HEK293T (cell line): ENCODE results near the gene SSX5.
"Not testable (repeated sequence)": the region's sequence is repeated elsewhere in the genome, so short reads cannot be mapped to it uniquely, and the experiment has no call there.

Source experiments
- ARNT ChIP-seq: fragments of 450-650 bp; IDR thresholded peaks from 2 replicates; pipeline ENCODE4 v1.6.1; 2017; ENCODE audit warnings: mild to moderate bottlenecking
- ELF4 ChIP-seq: fragments of 450-650 bp; IDR thresholded peaks from 2 replicates; pipeline ENCODE4 v1.6.1; 2017; ENCODE audit warnings: antibody characterized with exemption
- FOXA1 ChIP-seq: fragments of 450-650 bp; IDR thresholded peaks from 2 replicates; pipeline ENCODE4 v1.6.1; 2016; ENCODE audit warnings: mild to moderate bottlenecking
- FOXK2 ChIP-seq: fragments of 450-650 bp; IDR thresholded peaks from 2 replicates; pipeline ENCODE4 v1.6.1; 2016; ENCODE audit warnings: mild to moderate bottlenecking
- FOXM1 ChIP-seq: fragments of 450-650 bp; IDR thresholded peaks from 2 replicates; pipeline ENCODE4 v1.6.1; 2017; ENCODE audit warnings: mild to moderate bottlenecking, borderline replicate concordance
- HDGF ChIP-seq: fragments of 450-650 bp; IDR thresholded peaks from 2 replicates; pipeline ENCODE4 v1.6.1; 2017; ENCODE audit warnings: antibody characterized with exemption, borderline replicate concordance
- L3MBTL2 ChIP-seq: fragments of 450-650 bp; conservative IDR thresholded peaks from 2 replicates; pipeline ENCODE4 v1.6.1; 2016; ENCODE audit warnings: mild to moderate bottlenecking
- LEF1 ChIP-seq: fragments of 450-650 bp; IDR thresholded peaks from 2 replicates; pipeline ENCODE4 v1.6.1; 2017; ENCODE audit warnings: mild to moderate bottlenecking, borderline replicate concordance
- NFRKB ChIP-seq: fragments of 450-650 bp; IDR thresholded peaks from 2 replicates; pipeline ENCODE4 v1.6.1; 2016; ENCODE audit warnings: mild to moderate bottlenecking, moderate library complexity
- SP1 ChIP-seq: fragments of 450-650 bp; IDR thresholded peaks from 2 replicates; pipeline ENCODE4 v1.6.1; 2017
- SUZ12 ChIP-seq: fragments of 450-650 bp; IDR thresholded peaks from 2 replicates; pipeline ENCODE4 v1.6.1; 2016; ENCODE audit warnings: mild to moderate bottlenecking
- TARDBP ChIP-seq: fragments of 450-650 bp; IDR thresholded peaks from 2 replicates; pipeline ENCODE4 v1.6.1; 2016

DNA sequence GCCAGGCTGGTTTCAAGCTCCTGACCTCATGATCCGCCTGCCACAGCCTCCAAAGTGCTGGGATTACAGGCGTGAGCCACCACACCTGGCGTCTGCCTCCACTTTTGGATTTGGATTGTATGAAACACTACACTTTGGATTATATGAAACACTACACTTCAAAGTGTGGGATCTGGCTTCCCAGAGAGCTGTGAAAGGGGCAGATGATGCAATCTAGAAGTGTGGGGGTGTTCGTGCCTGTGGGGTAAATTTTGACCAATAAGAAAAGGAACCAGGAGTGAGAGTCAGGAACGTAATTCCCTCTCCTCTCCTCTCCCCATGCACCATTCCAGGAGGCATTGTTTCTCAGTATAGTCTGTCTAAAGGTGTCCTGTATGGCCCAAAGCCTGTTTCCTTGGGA is 14.7 kb downstream of the SSX5 start:
- not testable (repeated sequence) for TF ChIP-seq FOXM1, SP1, SUZ12, TARDBP, L3MBTL2, ARNT, FOXK2, HDGF, FOXA1, ELF4, NFRKB, LEF1
